ENCODE data around the gene STK32C. TPM values are rescaled to one million over a fixed set of nuclear protein-coding genes. Genes with fewer than 3 reads are reported as not detected.

The STK32C gene
- total RNA-seq, 6 donors from 2014 or later = 4.8 to 18.3 (median 15.6) TPM

DNA sequence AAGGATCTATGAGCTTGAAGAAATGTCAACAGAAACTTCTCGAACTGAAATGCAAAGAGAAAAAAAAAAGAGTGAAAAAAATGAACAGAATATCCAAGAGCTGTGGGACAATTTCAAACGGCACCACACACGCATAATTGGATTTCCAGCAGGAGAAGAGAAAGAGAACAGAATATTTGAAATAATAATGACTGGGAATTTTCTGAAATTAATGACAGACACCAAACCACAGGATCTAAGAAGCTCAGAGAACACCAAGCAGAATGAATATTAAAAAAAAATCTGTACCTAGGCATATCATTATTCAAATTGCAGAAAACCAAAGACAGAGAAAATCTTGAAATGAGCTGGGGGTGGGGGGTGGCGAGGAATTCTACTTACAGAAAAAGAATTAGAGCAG is 93.8 kb downstream of the STK32C start:
- no peak for TF ChIP-seq EP300 (IDR thresholded peaks at IDR 0.05)
- TF ChIP-seq, protein P1, sequence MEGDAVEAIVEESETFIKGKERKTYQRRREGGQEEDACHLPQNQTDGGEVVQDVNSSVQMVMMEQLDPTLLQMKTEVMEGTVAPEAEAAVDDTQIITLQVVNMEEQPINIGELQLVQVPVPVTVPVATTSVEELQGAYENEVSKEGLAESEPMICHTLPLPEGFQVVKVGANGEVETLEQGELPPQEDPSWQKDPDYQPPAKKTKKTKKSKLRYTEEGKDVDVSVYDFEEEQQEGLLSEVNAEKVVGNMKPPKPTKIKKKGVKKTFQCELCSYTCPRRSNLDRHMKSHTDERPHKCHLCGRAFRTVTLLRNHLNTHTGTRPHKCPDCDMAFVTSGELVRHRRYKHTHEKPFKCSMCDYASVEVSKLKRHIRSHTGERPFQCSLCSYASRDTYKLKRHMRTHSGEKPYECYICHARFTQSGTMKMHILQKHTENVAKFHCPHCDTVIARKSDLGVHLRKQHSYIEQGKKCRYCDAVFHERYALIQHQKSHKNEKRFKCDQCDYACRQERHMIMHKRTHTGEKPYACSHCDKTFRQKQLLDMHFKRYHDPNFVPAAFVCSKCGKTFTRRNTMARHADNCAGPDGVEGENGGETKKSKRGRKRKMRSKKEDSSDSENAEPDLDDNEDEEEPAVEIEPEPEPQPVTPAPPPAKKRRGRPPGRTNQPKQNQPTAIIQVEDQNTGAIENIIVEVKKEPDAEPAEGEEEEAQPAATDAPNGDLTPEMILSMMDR (IDR thresholded peaks at IDR 0.05) = no peak
- TF ChIP-seq POLR2A (IDR thresholded peaks at IDR 0.05) = no peak
- TF ChIP-seq POLR2AphosphoS5 (IDR thresholded peaks at IDR 0.05) = no peak

DNA sequence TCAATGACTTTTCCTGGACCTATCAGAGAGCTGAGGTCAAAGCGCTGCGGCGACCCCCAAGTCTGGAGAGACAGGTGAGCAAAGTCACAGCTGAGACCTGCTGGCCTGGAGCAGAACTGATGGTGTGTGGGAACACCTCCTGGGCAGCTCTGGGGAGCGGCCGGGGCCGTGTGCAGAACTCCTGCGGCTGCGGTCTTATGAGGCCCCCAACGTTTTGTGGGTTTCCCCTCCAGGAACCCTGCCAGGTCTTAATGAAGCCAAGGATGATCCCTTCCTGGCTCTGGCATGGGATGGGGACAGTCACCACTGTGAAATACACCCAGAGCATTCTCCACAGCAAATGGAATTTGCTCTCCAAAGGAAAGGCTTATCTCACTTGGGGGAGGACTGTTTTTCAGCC is 94.9 kb downstream of the STK32C start:
- DNase-seq (peak in 1 of 2 donors; percentile 46), ATAC-seq (ENCODE audit: low FRiP score in 2 of 2) (no peak)
- Histone ChIP-seq H3K36me3 (peaks cover 0 to 6% (median 2%) of the 10 kb centered on the region in 4 donors), H3K4me1 (no peaks in the 10 kb centered on the region), H3K27ac (no peak overlapping the region), H3K4me3 (no peak overlapping the region), H3K27me3 (no peaks in the 10 kb centered on the region), H3K9me3 (peaks cover 0 to 25% (median 6%) of the 10 kb centered on the region in 4 donors)
- no peak for TF ChIP-seq POLR2AphosphoS5 (IDR thresholded peaks at IDR 0.05)
- no peak for TF ChIP-seq POLR2A (IDR thresholded peaks at IDR 0.05)
- TF ChIP-seq, protein P1 (IDR thresholded peaks at IDR 0.05) = no peak
- TF ChIP-seq EP300 (IDR thresholded peaks at IDR 0.05) = no peak
- WGBS, 2 donors = 86 to 94% methylated on average over 7 to 9 of the region's 9 CpGs

More for the DNA sequence above, 93.8 kb downstream of the STK32C start:
- H3K27ac ChIP-seq = no peak overlapping the region
- H3K4me1 ChIP-seq = no peaks in the 10 kb centered on the region
- H3K9me3 ChIP-seq = peaks cover 0 to 25% (median 6%) of the 10 kb centered on the region in 4 donors
- no peaks in the 10 kb centered on the region for H3K27me3 ChIP-seq
- ATAC-seq (ENCODE audit: low FRiP score in 2 of 2) (no peak), DNase-seq (no peak)
- H3K4me3 ChIP-seq = no peak overlapping the region
- H3K36me3 ChIP-seq = no peaks in the 10 kb centered on the region
- WGBS, 2 donors = 64 to 77% methylated on average over 4 of the region's 4 CpGs

DNA sequence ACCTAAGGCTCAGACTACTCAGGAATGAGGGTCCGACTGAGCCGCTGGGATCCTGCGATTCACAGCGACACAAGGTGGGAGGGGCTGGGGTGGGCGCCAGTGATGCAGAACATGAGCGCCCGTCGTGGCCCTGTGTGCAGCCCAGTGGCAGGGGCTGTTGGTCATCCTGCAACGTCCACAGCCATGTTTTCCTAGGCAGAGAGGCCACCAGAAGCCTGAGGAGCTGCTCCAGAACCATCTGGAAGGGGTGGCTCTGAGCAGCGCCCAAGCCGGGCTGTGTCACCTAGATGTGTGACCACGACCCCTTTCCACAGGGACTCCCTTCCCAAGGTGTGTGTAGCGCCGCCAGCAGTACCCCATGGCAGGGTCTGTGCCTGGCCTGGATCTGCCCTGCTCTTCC is 96.5 kb downstream of the STK32C start:
- Histone ChIP-seq H3K27ac (no peak overlapping the region), H3K9me3 (peaks cover 0 to 12% (median 4%) of the 10 kb centered on the region in 4 donors), H3K4me3 (no peak overlapping the region), H3K36me3 (peaks cover 0 to 10% (median 2%) of the 10 kb centered on the region in 4 donors), H3K4me1 (no peaks in the 10 kb centered on the region), H3K27me3 (no peaks in the 10 kb centered on the region)
- peak in 1 of 2 donors; percentile 47 for DNase-seq
- no peak for ATAC-seq (ENCODE audit: low FRiP score in 2 of 2)
- WGBS, 2 donors = 88 to 91% methylated on average over 5 to 11 of the region's 14 CpGs
- TF ChIP-seq POLR2A (IDR thresholded peaks at IDR 0.05) = no peak
- no peak for TF ChIP-seq EP300 (IDR thresholded peaks at IDR 0.05)
- no peak for TF ChIP-seq POLR2AphosphoS5 (IDR thresholded peaks at IDR 0.05)
- TF ChIP-seq, protein P1 (IDR thresholded peaks at IDR 0.05) = no peak

DNA sequence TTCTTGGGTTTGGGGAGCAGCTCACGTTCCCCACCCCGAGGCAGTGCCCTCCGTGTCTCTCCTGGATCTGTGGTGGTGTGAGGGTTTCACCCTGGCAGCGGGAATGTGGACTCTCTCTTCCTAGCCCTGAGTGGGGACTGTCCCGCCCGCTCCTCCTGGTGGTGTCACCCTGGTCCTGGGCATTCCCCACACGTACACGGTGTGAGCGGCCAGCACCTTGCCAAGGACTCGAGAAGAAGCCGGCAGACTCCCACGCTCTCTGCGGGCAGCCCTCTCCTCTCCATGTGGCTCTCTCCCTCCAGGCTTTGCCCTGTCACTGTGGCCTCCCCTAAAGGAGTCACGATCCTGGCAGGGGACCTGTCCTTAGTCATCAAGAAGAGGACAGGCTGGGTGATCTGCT is 97.0 kb downstream of the STK32C start:
- Histone ChIP-seq H3K27me3 (no peaks in the 10 kb centered on the region), H3K27ac (no peak overlapping the region), H3K4me3 (no peak overlapping the region), H3K4me1 (no peaks in the 10 kb centered on the region), H3K36me3 (peaks cover 0 to 10% (median 2%) of the 10 kb centered on the region in 4 donors), H3K9me3 (peaks cover 0 to 7% (median 2%) of the 10 kb centered on the region in 4 donors)
- ATAC-seq (ENCODE audit: low FRiP score in 2 of 2) (no peak), DNase-seq (peak in 1 of 2 donors; percentile 52)
- WGBS, 2 donors = 92 to 93% methylated on average over 13 to 14 of the region's 14 CpGs
- TF ChIP-seq EP300 (IDR thresholded peaks at IDR 0.05) (no peak), POLR2A (IDR thresholded peaks at IDR 0.05) (no peak), POLR2AphosphoS5 (IDR thresholded peaks at IDR 0.05) (no peak)
- TF ChIP-seq, protein P1 (IDR thresholded peaks at IDR 0.05) = no peak

DNA sequence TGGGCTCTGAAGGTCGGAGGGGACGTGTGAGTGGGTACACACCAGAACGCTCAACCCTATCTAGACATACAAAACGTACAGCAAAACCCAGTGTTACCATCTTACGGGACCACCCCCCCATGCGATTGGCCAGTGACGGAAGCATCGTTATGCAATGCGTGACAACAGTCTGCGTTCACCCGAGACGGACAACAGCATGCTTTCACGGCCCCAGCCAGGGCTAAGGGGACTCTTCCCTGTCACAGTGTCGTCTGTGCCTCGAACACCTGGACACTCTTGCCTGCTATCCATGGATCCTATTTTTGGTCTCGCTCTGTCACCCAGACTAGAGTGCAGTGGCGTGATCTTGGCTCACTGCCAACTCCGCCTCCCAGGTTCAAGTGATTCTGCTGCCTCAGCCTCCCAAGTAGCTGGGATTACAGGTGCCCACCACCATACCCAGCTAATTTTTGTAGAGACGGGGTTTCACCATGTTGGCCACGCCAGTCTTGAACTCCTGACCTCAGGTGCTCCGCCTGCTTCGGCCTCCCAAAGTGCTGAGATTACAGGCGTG is 97.7 kb downstream of the STK32C start:
- TF ChIP-seq POLR2AphosphoS5 (IDR thresholded peaks at IDR 0.05) = no peak
- no peak for TF ChIP-seq EP300 (IDR thresholded peaks at IDR 0.05)
- TF ChIP-seq POLR2A (IDR thresholded peaks at IDR 0.05) = no peak
- TF ChIP-seq, protein P1 (IDR thresholded peaks at IDR 0.05) = no peak
- no peak for ATAC-seq (ENCODE audit: low FRiP score in 2 of 2)
- Histone ChIP-seq H3K4me3 (no peak overlapping the region), H3K27ac (no peak overlapping the region), H3K36me3 (peaks cover 0 to 10% (median 2%) of the 10 kb centered on the region in 4 donors), H3K9me3 (peaks cover 0 to 3% (median 1%) of the 10 kb centered on the region in 4 donors), H3K27me3 (no peaks in the 10 kb centered on the region), H3K4me1 (no peaks in the 10 kb centered on the region)
- 92 to 93% methylated on average over 17 to 23 of the region's 23 CpGs for WGBS, 2 donors
- DNase-seq = no peak

All from upper lobe of left lung (tissue), 6 donors.